ENCODE measurements around the gene PNMA6E.

DNA sequence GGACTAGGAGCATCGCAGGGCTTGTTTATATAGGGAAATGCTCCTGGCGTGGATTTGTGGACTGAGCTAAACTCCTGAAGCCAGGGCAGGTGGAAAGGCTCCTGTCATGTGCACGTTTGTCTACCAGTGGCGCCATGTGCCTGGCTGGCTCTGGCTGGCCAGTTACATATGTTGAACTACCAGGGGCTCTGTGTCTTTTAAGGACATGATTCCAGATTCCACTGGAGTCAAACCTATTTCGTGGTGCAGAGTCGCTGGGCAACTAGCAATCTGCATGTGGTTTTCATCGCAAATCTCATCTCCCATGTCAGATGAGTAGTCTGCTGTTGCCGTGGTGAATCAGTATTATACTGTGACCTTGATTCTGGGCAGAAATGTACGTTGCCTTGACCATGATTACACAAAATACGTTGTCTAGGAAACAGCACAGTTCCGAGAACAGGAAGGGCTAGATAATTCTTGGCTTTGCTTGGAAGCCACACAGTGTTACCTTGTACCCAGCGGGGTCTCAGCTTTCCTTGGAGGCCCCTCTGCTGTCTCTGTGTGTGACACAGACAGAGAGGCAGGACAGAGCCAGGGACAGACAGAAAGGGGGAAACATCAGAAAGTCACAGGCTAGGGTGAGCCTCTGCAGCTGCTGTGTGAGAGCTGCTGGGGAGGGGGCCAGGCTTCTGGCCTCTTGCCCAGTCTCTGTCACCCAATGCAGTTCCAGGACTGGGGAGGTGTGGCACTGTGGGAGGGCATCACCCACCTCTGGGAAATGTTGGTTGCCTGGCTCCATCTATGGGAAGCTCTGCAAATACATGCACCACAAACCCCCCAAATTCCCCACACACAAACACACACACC lies 19.2 kb downstream of the PNMA6E start:
- TF ChIP-seq POLR2A (IDR thresholded peaks at IDR 0.05; ENCODE audit: low read depth, low read length) = no peak
- no peak for TF ChIP-seq POLR2AphosphoS5 (IDR thresholded peaks at IDR 0.05; ENCODE audit: low read depth, low read length)
